OCI-LY7 (cell line): Measurements from ENCODE around the gene FOXN3.

ENCODE experiments used
- EZH2phosphoT487 ChIP-seq: fragments of 200-600 bp; sonication (generic); IDR thresholded peaks from 2 replicates; pipeline ENCODE4 v1.6.1; 2018; ENCODE audit warnings: low read depth, borderline replicate concordance, mild to moderate bottlenecking, mixed run types, antibody characterized with exemption, low read length, moderate library complexity, mixed read lengths
- TF ChIP-seq, protein P1 (sequence below): fragments of 200-600 bp; sonication (generic); conservative IDR thresholded peaks from 2 replicates; pipeline ENCODE4 v1.5.1; 2014; ENCODE audit warnings: mild to moderate bottlenecking, antibody characterized with exemption, low read length, moderate library complexity, mixed read lengths

DNA sequence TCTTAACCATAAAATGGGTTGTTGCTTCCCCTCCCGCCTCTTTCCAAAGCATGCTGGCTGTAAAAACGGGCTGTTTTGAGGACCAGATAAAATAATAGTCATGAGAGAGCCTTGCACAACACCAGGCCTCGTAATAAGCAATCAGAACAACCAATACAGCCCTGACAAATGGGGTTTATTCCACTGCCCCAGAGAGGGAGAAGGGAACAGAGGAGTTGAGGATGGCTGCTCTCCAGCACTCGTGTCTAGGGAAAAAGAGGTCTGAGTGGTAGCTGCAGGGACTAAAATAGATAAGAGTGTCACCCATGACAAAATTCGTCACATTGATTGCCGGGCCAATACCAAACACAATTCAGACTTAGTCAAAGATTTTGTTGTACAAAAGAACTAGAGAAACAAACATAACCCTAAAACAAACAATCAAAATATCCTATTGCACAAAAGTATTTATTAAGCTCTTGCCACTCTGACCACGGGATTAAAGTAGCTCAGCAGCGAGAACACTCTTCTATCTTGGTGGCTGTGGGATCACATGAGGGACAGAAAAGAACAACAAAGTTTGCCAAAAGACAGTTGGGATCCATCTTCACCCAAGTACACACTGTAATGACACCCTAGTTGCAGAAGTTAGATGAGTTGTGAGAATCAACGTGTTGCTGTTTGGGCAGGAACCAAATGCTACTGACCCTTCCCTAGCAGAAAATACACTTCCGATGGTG is 188.0 kb downstream of the FOXN3 start:
- TF ChIP-seq, protein P1, sequence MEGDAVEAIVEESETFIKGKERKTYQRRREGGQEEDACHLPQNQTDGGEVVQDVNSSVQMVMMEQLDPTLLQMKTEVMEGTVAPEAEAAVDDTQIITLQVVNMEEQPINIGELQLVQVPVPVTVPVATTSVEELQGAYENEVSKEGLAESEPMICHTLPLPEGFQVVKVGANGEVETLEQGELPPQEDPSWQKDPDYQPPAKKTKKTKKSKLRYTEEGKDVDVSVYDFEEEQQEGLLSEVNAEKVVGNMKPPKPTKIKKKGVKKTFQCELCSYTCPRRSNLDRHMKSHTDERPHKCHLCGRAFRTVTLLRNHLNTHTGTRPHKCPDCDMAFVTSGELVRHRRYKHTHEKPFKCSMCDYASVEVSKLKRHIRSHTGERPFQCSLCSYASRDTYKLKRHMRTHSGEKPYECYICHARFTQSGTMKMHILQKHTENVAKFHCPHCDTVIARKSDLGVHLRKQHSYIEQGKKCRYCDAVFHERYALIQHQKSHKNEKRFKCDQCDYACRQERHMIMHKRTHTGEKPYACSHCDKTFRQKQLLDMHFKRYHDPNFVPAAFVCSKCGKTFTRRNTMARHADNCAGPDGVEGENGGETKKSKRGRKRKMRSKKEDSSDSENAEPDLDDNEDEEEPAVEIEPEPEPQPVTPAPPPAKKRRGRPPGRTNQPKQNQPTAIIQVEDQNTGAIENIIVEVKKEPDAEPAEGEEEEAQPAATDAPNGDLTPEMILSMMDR, result no peak
- TF ChIP-seq EZH2phosphoT487, result no peak
